ENCODE data around the gene SGCB. TPM values are rescaled to one million over a fixed set of nuclear protein-coding genes. Genes with fewer than 3 reads are reported as not detected.

Gene SGCB
- total and polyA plus RNA-seq, 3 experiments from 2014 or later = 4.9 to 16.9 (median 15.3) TPM

- Mint-ChIP-seq H3K27ac (no peak overlapping the region), H3K36me3 (peaks cover 0 to 6% (median 0%) of the 10 kb centered on the region in 3 donors), H3K9me3 (no peaks in the 10 kb centered on the region), H3K4me3 (no peak overlapping the region), H3K4me1 (no peaks in the 10 kb centered on the region), H3K27me3 (no peaks in the 10 kb centered on the region)
- no peaks in the 10 kb centered on the region for H3K27me3 ChIP-seq (ENCODE audit: insufficient read depth, low read length, poor library complexity, severe bottlenecking)
- no peaks in the 10 kb centered on the region for H3K9me3 ChIP-seq (ENCODE audit: low read length)
- ChIA-PET CTCF (no interaction called here), POLR2A (no interaction called here)
- DNase-seq = no peak
- no peaks in the 10 kb centered on the region for H3K4me1 ChIP-seq (ENCODE audit: insufficient read depth, low read length)
- no peak overlapping the region for H3K27ac ChIP-seq (ENCODE audit: low read depth, low read length)
- H3K4me3 ChIP-seq (ENCODE audit: low read length) = no peak overlapping the region
- no peaks in the 10 kb centered on the region for H3K36me3 ChIP-seq (ENCODE audit: insufficient read depth, low read length)
Measured at GRCh38 chr4:52016981-52017380, 21.1 kb downstream of the SGCB start.

GRCh38 chr4:52015366-52015765 lies 22.7 kb downstream of the SGCB start:
- Mint-ChIP-seq H3K9me3 (no peaks in the 10 kb centered on the region), H3K27me3 (no peaks in the 10 kb centered on the region), H3K27ac (no peak overlapping the region), H3K4me3 (no peak overlapping the region), H3K36me3 (peaks cover 0 to 7% (median 0%) of the 10 kb centered on the region in 3 donors), H3K4me1 (no peaks in the 10 kb centered on the region)
- no peak overlapping the region for H3K4me3 ChIP-seq (ENCODE audit: low read length)
- no peaks in the 10 kb centered on the region for H3K27me3 ChIP-seq (ENCODE audit: insufficient read depth, low read length, poor library complexity, severe bottlenecking)
- POLR2A ChIA-PET = no interaction called here
- H3K27ac ChIP-seq (ENCODE audit: low read depth, low read length) = no peak overlapping the region
- DNase-seq = no peak
- H3K4me1 ChIP-seq (ENCODE audit: insufficient read depth, low read length) = no peaks in the 10 kb centered on the region
- H3K36me3 ChIP-seq (ENCODE audit: insufficient read depth, low read length) = no peaks in the 10 kb centered on the region
- CTCF ChIA-PET = no interaction called here
- no peaks in the 10 kb centered on the region for H3K9me3 ChIP-seq (ENCODE audit: low read length)

GRCh38 chr4:52014903-52015302 lies 23.2 kb downstream of the SGCB start:
- Histone ChIP-seq H3K27ac (ENCODE audit: low read depth, low read length) (no peak overlapping the region), H3K4me3 (ENCODE audit: low read length) (no peak overlapping the region), H3K4me1 (ENCODE audit: insufficient read depth, low read length) (no peaks in the 10 kb centered on the region), H3K9me3 (ENCODE audit: low read length) (no peaks in the 10 kb centered on the region), H3K27me3 (ENCODE audit: insufficient read depth, low read length, poor library complexity, severe bottlenecking) (no peaks in the 10 kb centered on the region), H3K36me3 (ENCODE audit: insufficient read depth, low read length) (no peaks in the 10 kb centered on the region)
- CTCF ChIA-PET = no interaction called here
- Mint-ChIP-seq H3K27me3 (no peaks in the 10 kb centered on the region), H3K4me3 (no peak overlapping the region), H3K9me3 (no peaks in the 10 kb centered on the region), H3K36me3 (peaks cover 0 to 6% (median 0%) of the 10 kb centered on the region in 3 donors), H3K4me1 (no peaks in the 10 kb centered on the region), H3K27ac (peak overlapping the region in 1 of 8 donors; percentile 62)
- no peak for DNase-seq
- POLR2A ChIA-PET = no interaction called here

- Mint-ChIP-seq H3K4me1 (no peaks in the 10 kb centered on the region), H3K4me3 (no peak overlapping the region), H3K36me3 (peaks cover 0 to 6% (median 0%) of the 10 kb centered on the region in 3 donors), H3K9me3 (no peaks in the 10 kb centered on the region), H3K27ac (no peak overlapping the region), H3K27me3 (no peaks in the 10 kb centered on the region)
- ChIA-PET POLR2A (no interaction called here), CTCF (no interaction called here)
- Histone ChIP-seq H3K27ac (ENCODE audit: low read depth, low read length) (no peak overlapping the region), H3K27me3 (ENCODE audit: insufficient read depth, low read length, poor library complexity, severe bottlenecking) (no peaks in the 10 kb centered on the region), H3K4me1 (ENCODE audit: insufficient read depth, low read length) (no peaks in the 10 kb centered on the region), H3K9me3 (ENCODE audit: low read length) (no peaks in the 10 kb centered on the region), H3K36me3 (ENCODE audit: insufficient read depth, low read length) (no peaks in the 10 kb centered on the region), H3K4me3 (ENCODE audit: low read length) (no peak overlapping the region)
- DNase-seq = no peak
Measured at GRCh38 chr4:52012651-52013050, 25.4 kb downstream of the SGCB start.

GRCh38 chr4:52010986-52011385 lies 27.1 kb downstream of the SGCB start:
- Histone ChIP-seq H3K9me3 (ENCODE audit: low read length) (no peaks in the 10 kb centered on the region), H3K4me3 (ENCODE audit: low read length) (no peak overlapping the region), H3K4me1 (ENCODE audit: insufficient read depth, low read length) (no peaks in the 10 kb centered on the region), H3K27ac (ENCODE audit: low read depth, low read length) (no peak overlapping the region), H3K27me3 (ENCODE audit: insufficient read depth, low read length, poor library complexity, severe bottlenecking) (no peaks in the 10 kb centered on the region), H3K36me3 (ENCODE audit: insufficient read depth, low read length) (no peaks in the 10 kb centered on the region)
- no peak for DNase-seq
- peaks cover 0 to 6% (median 0%) of the 10 kb centered on the region in 3 donors for H3K36me3 Mint-ChIP-seq
- CTCF ChIA-PET = no interaction called here
- H3K9me3 Mint-ChIP-seq = no peaks in the 10 kb centered on the region
- POLR2A ChIA-PET = no interaction called here
- no peak overlapping the region for H3K27ac Mint-ChIP-seq
- no peaks in the 10 kb centered on the region for H3K4me1 Mint-ChIP-seq
- H3K27me3 Mint-ChIP-seq = no peaks in the 10 kb centered on the region
- no peak overlapping the region for H3K4me3 Mint-ChIP-seq

GRCh38 chr4:52006887-52007286 lies 31.2 kb downstream of the SGCB start:
- no peak overlapping the region for H3K27ac Mint-ChIP-seq

GRCh38 chr4:52005604-52006273 lies 32.4 kb downstream of the SGCB start:
- H3K36me3 Mint-ChIP-seq = no peaks in the 10 kb centered on the region
- peaks cover 0 to 2% of the 10 kb centered on the region in 2 donors for H3K27me3 Mint-ChIP-seq
- no peak for DNase-seq
- H3K4me3 Mint-ChIP-seq = no peak overlapping the region
- POLR2A ChIA-PET = no interaction called here
- Histone ChIP-seq H3K27me3 (ENCODE audit: insufficient read depth, low read length, poor library complexity, severe bottlenecking) (no peaks in the 10 kb centered on the region), H3K27ac (ENCODE audit: low read depth, low read length) (no peak overlapping the region), H3K9me3 (ENCODE audit: low read length) (no peaks in the 10 kb centered on the region), H3K4me1 (ENCODE audit: insufficient read depth, low read length) (no peaks in the 10 kb centered on the region), H3K36me3 (ENCODE audit: insufficient read depth, low read length) (no peaks in the 10 kb centered on the region), H3K4me3 (ENCODE audit: low read length) (no peak overlapping the region)
- CTCF ChIA-PET = no interaction called here
- no peaks in the 10 kb centered on the region for H3K4me1 Mint-ChIP-seq
- no peak overlapping the region for H3K27ac Mint-ChIP-seq
- H3K9me3 Mint-ChIP-seq = no peaks in the 10 kb centered on the region

More at GRCh38 chr4:52006887-52007286, 31.2 kb downstream of the SGCB start:
- Mint-ChIP-seq H3K9me3 (no peaks in the 10 kb centered on the region), H3K36me3 (peaks cover 0 to 2% (median 0%) of the 10 kb centered on the region in 3 donors), H3K4me1 (no peaks in the 10 kb centered on the region), H3K27me3 (peaks cover 0 to 2% of the 10 kb centered on the region in 2 donors), H3K4me3 (no peak overlapping the region)
- no peaks in the 10 kb centered on the region for H3K9me3 ChIP-seq (ENCODE audit: low read length)
- no peaks in the 10 kb centered on the region for H3K4me1 ChIP-seq (ENCODE audit: insufficient read depth, low read length)
- H3K27me3 ChIP-seq (ENCODE audit: insufficient read depth, low read length, poor library complexity, severe bottlenecking) = no peaks in the 10 kb centered on the region
- DNase-seq = no peak
- no peak overlapping the region for H3K4me3 ChIP-seq (ENCODE audit: low read length)
- POLR2A ChIA-PET = no interaction called here
- no peaks in the 10 kb centered on the region for H3K36me3 ChIP-seq (ENCODE audit: insufficient read depth, low read length)
- CTCF ChIA-PET = no interaction called here
- no peak overlapping the region for H3K27ac ChIP-seq (ENCODE audit: low read depth, low read length)

- Histone ChIP-seq H3K27me3 (ENCODE audit: insufficient read depth, low read length, poor library complexity, severe bottlenecking) (no peaks in the 10 kb centered on the region), H3K27ac (ENCODE audit: low read depth, low read length) (no peak overlapping the region), H3K4me3 (ENCODE audit: low read length) (no peak overlapping the region), H3K4me1 (ENCODE audit: insufficient read depth, low read length) (no peaks in the 10 kb centered on the region), H3K36me3 (ENCODE audit: insufficient read depth, low read length) (no peaks in the 10 kb centered on the region), H3K9me3 (ENCODE audit: low read length) (no peaks in the 10 kb centered on the region)
- no peaks in the 10 kb centered on the region for H3K36me3 Mint-ChIP-seq
- DNase-seq = no peak
- CTCF ChIA-PET = no interaction called here
- H3K4me1 Mint-ChIP-seq = no peaks in the 10 kb centered on the region
- POLR2A ChIA-PET = no interaction called here
- peaks cover 0 to 2% of the 10 kb centered on the region in 2 donors for H3K27me3 Mint-ChIP-seq
- H3K27ac Mint-ChIP-seq = no peak overlapping the region
- no peak overlapping the region for H3K4me3 Mint-ChIP-seq
- H3K9me3 Mint-ChIP-seq = no peaks in the 10 kb centered on the region
Measured at GRCh38 chr4:52004414-52004813, 33.7 kb downstream of the SGCB start.

Measured in CD8-positive, alpha-beta memory T cell (primary cell).